ENCODE data around the gene CFAP97. TPM values are rescaled to one million over a fixed set of nuclear protein-coding genes. Genes with fewer than 3 reads are reported as not detected.
"Not testable (repeated sequence)": the region's sequence is repeated elsewhere in the genome, so short reads cannot be mapped to it uniquely, and the experiment has no call there.

Gene CFAP97
- polyA plus RNA-seq, 5 donors = 29.0 to 49.1 (median 42.8) TPM

GRCh38 chr4:185142912-185143600 lies 60.7 kb downstream of the CFAP97 start, which contains the start of gene SLC25A4:
Gene SLC25A4 (plus strand): TSS chr4:185143266. CDS start chr4:185143373, 107 bp downstream.
- DNase-seq = peak; percentile 74 to 83

GRCh38 chr4:185142564-185142911 lies 61.3 kb downstream of the CFAP97 start:
- no peak for DNase-seq

DNA sequence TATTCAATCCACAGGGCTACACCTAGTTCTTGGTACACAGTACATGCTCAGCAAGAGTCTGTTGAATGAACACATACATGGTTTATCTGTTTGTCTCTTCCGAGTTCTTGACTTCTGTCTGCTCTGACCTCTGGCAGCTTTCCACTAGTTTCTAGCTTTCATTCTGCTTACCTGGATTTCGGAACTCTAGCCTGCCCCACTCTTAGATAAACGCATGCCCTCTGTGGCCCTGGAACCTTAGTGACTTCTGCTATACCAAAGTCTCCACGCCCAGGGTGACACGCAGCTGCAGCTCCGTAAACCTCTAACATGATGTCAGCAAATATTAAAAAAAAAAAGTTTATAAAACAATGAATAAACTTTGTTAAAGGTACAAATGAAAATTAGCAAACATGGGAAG lies 62.0 kb downstream of the CFAP97 start:
- no peak for DNase-seq

GRCh38 chr4:185139736-185140135 lies 64.1 kb downstream of the CFAP97 start:
- no peak for DNase-seq

- no peak for DNase-seq
Observed at GRCh38 chr4:185138161-185138560, 65.6 kb downstream of the CFAP97 start.

- DNase-seq = no peak
Observed at GRCh38 chr4:185137233-185137925, 66.4 kb downstream of the CFAP97 start.

DNA sequence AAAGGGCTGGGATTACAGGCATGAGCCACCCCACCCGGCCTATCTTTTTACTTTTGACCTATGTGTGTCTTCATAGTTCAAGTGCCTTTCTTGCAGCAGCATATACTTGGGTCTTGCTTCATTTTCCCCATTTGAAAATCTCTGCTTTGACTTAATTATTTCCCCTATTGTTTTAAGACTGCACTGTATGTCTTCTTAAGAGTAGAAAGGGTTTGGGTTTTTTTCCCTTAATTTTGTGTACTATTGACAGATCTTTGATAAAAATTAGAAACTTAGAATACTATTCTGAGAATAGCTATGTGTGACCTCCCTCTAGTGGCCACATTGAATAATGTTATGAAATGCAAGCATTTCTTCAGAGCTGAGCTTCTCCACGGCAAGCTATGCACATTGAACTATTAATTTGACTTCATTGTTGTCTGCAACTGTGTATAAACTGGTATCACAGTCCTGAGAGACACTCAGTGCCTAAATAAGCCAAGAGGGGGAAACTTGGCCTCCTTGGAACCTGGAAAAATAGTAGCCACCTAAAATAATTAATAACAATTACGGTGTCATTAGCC lies 69.4 kb downstream of the CFAP97 start:
- no peak for DNase-seq

- no peak for DNase-seq
Observed at GRCh38 chr4:185128272-185129119, 75.3 kb downstream of the CFAP97 start.

- no peak for DNase-seq
Observed at GRCh38 chr4:185127021-185127925, 76.5 kb downstream of the CFAP97 start.

DNA sequence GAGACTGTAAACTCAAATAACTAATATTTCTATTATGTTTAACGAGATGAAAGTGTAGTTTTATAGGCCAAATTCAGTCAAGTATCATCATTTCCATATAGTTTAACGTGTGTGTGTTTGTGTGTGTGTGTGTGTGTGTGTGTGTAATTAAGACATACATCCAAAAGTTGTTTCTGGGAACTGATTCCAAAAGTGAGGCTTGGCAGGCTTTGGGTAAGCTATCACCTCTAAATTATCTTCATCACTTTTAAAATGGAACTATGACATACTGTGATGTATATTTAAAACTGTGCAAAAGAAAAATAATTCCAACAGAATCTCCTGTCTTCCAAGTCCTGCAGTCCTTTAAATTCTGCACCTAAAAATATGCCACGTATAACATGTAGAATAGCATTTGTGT lies 79.8 kb downstream of the CFAP97 start:
- no peak for DNase-seq

GRCh38 chr4:185122681-185123345 lies 81.0 kb downstream of the CFAP97 start:
- no peak for DNase-seq

- DNase-seq = no peak
Observed at GRCh38 chr4:185120631-185120946, 83.2 kb downstream of the CFAP97 start.

DNA sequence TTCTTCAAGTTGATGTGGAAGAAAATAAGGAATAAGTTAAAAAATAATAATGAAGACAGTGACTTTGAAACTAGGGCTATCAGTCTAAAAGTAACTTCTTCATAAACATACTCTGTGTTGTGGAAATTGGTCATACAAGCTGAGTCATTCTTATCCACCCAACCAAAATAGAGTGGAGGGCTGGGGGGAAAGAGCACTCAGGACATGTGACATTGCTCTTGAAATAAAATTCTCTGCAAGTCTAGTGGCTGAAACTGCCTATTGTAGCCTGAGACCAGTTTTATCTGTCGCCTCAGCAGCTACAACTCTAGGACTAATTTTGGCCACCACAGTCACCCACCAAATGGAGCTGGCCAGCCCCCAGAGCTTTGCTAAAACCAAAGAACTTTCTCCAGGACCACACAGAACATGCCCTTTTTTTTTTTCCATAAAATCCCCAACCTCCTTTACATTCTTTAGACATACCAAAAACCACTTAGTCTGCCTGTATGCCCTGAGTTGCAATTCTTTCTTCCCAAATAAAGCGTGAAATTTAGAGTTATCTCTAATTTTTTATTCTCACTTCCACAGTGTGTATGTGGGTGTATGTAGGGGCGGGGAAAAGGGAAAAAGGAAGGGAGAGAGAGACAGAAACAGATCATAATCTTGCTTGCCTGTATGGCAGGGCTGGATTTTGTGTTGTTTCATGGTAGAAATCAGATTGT lies 83.7 kb downstream of the CFAP97 start:
- DNase-seq = no peak

DNA sequence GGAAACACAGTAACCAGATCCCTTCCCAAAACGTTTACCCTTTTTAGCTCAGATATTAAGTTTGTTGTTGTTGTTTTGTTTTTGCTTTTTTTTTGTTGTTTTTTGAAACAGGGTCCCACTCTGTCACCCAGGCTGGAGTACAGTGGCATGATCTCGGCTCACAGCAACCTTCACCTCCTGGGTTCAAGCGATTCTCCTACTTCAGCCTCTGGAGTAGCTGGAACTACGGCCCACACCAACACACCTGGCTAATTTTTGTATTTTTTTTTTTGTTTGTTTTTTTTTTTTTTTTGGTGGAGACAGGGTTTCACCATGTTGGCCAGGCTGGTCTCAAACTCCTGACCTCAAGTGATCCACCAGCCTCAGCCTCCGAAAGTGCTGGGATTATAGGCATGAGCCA lies 84.3 kb downstream of the CFAP97 start:
- DNase-seq = not testable (repeated sequence)

- DNase-seq = no peak
Observed at GRCh38 chr4:185118876-185119275, 84.9 kb downstream of the CFAP97 start.

DNA sequence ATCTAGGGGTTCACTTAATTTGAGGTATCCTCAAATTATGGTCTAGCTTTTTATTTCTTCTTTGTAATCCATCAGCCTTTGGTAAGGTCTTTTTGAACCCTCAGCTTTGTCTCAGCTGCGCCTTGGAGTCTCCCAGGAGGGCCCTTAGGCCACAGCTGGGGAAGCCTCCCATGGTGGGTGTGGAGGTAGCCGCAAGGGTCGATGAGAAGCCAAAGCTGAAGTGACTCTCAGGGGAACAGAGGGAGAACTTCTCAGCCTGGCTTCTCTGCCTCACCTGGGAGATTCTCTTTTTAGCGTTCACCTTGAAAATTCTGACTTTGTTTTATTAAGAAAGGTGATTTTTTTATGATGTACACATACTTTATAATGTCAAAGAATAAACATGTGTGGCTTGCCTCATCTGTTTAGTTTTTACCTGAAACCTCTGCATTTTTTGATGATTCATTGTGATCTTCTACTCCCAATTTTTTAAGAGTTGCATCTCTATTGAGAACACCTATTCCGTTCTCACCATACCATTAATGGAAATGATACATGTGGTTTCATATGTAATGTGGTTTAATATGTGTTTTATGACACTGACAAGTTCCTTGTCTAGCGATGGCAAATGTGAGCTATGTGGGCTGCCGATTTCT lies 86.4 kb downstream of the CFAP97 start:
- DNase-seq = no peak

DNA sequence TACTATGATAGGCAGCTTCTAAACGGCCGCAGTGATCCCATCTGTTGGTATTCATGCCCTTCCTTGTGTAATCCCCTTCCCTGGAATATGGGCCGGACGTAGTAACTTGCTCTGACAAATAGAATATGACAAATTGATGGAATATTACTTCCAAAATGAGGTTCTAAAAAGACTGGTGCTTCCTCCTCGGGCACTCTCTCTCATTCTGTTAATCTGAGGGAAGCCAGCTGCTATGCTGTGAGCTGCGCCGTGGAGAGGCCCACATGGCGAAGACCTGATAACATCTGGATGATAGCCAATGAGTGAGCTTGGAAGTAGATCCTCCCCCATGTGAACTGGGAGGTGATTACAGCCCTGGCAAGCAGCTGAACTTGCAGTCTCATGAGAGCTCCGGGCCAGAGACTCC lies 88.0 kb downstream of the CFAP97 start:
- DNase-seq = peak; percentile 84 to 86

DNA sequence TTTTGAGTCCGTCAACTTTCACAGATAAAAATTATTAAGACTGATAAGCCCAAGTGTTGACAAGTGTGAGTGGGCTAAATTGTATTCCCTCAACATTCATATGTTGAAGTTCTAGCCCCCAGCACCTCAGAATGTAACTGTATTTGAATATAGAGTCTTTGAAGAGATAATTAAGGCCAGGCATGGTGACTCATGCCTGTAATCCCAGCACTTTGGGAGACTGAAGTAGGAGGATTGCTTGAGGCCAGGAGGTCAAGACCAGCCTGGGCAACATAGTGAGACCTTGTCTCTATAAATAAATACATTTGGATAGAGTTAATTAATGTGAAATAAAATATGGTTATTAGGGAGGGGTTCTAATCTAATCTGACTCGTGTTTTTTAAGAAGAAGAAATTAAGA lies 90.5 kb downstream of the CFAP97 start:
- DNase-seq = no peak

DNA sequence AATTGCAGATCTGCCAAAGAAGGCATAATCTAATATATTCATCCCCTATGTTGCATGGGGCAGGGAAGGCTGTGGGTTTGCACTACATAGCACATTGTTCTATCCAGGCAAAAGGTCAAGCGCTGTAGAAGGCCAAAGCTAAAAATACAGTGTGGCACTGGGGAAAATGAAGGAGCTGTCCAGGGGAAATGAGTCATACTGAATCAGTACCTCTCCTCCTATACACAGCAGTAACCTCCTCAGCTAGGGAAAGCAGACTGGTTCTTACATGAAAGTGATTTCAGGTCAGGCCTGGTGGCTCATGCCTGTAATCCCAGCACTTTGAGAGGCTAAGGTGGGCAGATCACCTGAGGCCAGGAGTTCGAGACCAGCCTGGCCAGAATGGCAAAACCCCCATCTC lies 91.7 kb downstream of the CFAP97 start:
- DNase-seq = no peak

- DNase-seq = no peak
Observed at GRCh38 chr4:185110375-185110823, 93.4 kb downstream of the CFAP97 start.
